BJ (cell line): ENCODE measurements around the gene NMT1. TPM values are rescaled to one million over a fixed set of nuclear protein-coding genes. Genes with fewer than 3 reads are reported as not detected.

ENCODE experiments used
- CTCF ChIA-PET: fragments of 350-600 bp; formaldehyde crosslinking; extraction: SDS; loops from one replicate; lab custom pipeline; 2021; ENCODE audit warnings: antibody characterized with exemption, inconsistent platforms; lab: Yijun Ruan, JAX
- POLR2A ChIA-PET: fragments of 300-600 bp; sonication (Branson Sonifier 250); formaldehyde crosslinking; extraction: SDS; loops from one replicate; lab custom pipeline; 2021; ENCODE audit warnings: antibody characterized with exemption; lab: Charles Lee
- DNase-seq: peaks from one replicate; pipeline ENCODE4 v3.0.0-alpha.2; 2011; ENCODE audit warnings: low read depth
- H3K27me3 ChIP-seq: 2 replicates; pipeline ENCODE4 v1.6.0; 2011; ENCODE audit warnings: low read length; ENCODE audit not compliant: control insufficient read depth, insufficient read depth
- H3K36me3 ChIP-seq: 2 replicates; pipeline ENCODE4 v1.5.1; 2011; ENCODE audit warnings: low read length; ENCODE audit not compliant: control insufficient read depth, insufficient read depth
- H3K4me3 ChIP-seq: 2 replicates; pipeline ENCODE4 v1.5.1; 2011; ENCODE audit warnings: low read depth, mild to moderate bottlenecking, control low read depth, low read length
- CTCF ChIP-seq: IDR thresholded peaks from 2 replicates; pipeline ENCODE4 v1.5.1; 2011; ENCODE audit warnings: low read depth, mild to moderate bottlenecking, control low read depth, inconsistent platforms, low read length, moderate library complexity; ENCODE audit not compliant: insufficient read depth
- polyA plus RNA-seq: library from polyadenylated mRNA; depleted of rRNA; stranded (reverse); fragments of >200 nt; gene quantifications from 2 replicates; pipeline ENCODE4 v1.2.3, GENCODE V29; 2011

Gene NMT1
- polyA plus RNA-seq, 1 experiment, result 62.5 TPM

GRCh38 chr17:45036691-45037090 is 24.4 kb upstream of the NMT1 start:
- Histone ChIP-seq H3K36me3 (peaks cover 12% of the 10 kb centered on the region), H3K4me3 (no peak overlapping the region), H3K27me3 (no peaks in the 10 kb centered on the region)
- no peak for TF ChIP-seq CTCF
- DNase-seq, result no peak
- ChIA-PET CTCF (interaction anchor here (0.9 to 1.4 kb wide), 3 partner anchors 12 to 117 kb away, joined by 3 to 5 read pairs (median 4); no protein-coding TSS in a partner anchor), POLR2A (interaction anchor here (0.6 kb wide), 1 partner anchor 25 kb away, joined by 4 read pairs; no protein-coding TSS in a partner anchor)

- CTCF ChIA-PET, result interaction anchor here (0.5 to 3.3 kb wide), 6 partner anchors 11 to 96 kb away, joined by 3 to 15 read pairs (median 4); partner anchors contain the start of gene ACBD4
- POLR2A ChIA-PET, result no interaction called here
- Histone ChIP-seq H3K36me3 (peaks cover 7% of the 10 kb centered on the region), H3K4me3 (no peak overlapping the region), H3K27me3 (no peaks in the 10 kb centered on the region)
- no peak for DNase-seq
- TF ChIP-seq CTCF, result no peak
Observed at GRCh38 chr17:45038728-45039634, 22.1 kb upstream of the NMT1 start.

DNA sequence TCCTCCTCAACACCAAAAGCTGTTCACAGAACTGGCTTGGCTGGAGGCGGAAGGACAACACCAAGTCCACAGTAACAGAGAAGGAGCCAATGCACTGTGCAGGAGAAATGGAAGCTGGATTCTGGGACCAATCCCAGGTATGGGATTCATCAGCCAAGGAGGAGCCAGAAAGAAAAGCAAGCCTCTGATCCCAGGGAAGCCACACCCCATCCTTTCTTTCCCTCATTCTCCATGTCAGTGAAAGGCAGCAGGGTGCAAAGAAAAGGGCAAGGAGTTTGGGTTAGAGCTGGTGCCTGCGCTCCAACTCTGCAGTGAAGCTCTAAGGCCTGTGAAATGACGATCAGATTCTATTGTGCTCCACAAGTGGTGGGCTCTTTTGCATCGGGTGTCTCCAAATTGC is 20.7 kb upstream of the NMT1 start:
- Histone ChIP-seq H3K4me3 (no peak overlapping the region), H3K36me3 (no peaks in the 10 kb centered on the region; the same call in none of the 2 replicates), H3K27me3 (no peaks in the 10 kb centered on the region)
- DNase-seq, result no peak
- POLR2A ChIA-PET, result no interaction called here
- CTCF ChIA-PET, result interaction anchor here (1.2 to 3.3 kb wide), 4 partner anchors 9 to 95 kb away, joined by 3 to 15 read pairs (median 6); partner anchors contain the start of gene ACBD4
- no peak for TF ChIP-seq CTCF

GRCh38 chr17:45042346-45043120 is 18.6 kb upstream of the NMT1 start:
- TF ChIP-seq CTCF, result no peak
- Histone ChIP-seq H3K27me3 (no peaks in the 10 kb centered on the region), H3K4me3 (no peak overlapping the region), H3K36me3 (no peaks in the 10 kb centered on the region; the same call in 1 of the 2 replicates)
- no peak for DNase-seq
- POLR2A ChIA-PET, result no interaction called here
- CTCF ChIA-PET, result interaction anchor here (0.9 to 1.1 kb wide), 3 partner anchors 8 to 21 kb away, joined by 3 read pairs; no protein-coding TSS in a partner anchor
